ENCODE data around the gene HNF4A.

The HNF4A gene

DNA sequence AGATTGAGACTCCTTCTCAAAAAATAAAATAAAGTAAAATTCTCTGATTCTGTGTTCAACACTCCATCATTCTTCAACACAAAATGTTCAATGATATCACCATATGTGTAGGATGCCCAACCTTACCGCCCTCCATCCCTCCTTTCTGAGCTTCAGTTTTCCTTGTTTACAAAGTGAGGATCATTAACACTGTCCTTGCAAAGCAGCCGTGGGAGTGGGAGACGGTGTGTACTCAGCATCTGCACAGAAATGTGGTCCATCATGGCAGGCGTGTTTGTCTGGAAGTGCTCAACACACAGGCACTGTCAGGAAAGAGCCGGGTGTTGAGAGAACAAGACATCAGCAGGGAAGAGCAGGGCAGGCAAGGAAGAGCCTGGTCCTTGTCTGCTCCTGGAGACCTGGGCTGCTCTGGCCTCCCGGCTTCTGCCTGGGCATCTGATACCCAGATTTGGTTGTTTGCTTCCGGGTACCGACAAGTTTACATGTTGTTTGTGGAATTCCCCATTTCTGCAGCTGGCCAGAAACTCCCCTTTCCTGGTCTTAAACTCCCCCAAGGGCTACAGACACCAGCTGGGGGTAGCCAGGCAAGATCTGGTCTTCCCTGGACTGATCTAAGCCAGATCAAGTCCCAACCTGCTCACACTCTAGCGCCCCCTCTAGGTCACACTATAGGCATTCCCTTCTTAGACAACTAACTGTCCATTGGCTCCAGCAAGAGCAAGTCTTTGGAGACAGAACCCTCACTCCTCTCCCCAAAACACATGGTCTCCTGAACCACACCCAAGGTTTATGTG lies 93.5 kb downstream of the HNF4A start:
- H3K4me3 ChIP-seq (ENCODE audit: low read depth, low read length), result no peak overlapping the region
- TF ChIP-seq, protein P1, sequence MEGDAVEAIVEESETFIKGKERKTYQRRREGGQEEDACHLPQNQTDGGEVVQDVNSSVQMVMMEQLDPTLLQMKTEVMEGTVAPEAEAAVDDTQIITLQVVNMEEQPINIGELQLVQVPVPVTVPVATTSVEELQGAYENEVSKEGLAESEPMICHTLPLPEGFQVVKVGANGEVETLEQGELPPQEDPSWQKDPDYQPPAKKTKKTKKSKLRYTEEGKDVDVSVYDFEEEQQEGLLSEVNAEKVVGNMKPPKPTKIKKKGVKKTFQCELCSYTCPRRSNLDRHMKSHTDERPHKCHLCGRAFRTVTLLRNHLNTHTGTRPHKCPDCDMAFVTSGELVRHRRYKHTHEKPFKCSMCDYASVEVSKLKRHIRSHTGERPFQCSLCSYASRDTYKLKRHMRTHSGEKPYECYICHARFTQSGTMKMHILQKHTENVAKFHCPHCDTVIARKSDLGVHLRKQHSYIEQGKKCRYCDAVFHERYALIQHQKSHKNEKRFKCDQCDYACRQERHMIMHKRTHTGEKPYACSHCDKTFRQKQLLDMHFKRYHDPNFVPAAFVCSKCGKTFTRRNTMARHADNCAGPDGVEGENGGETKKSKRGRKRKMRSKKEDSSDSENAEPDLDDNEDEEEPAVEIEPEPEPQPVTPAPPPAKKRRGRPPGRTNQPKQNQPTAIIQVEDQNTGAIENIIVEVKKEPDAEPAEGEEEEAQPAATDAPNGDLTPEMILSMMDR (IDR thresholded peaks at IDR 0.05; ENCODE audit: low read depth, low read length, missing control alignments), result peak; percentile 62
- peak; percentile 33 for DNase-seq (ENCODE audit: low read depth)

DNA sequence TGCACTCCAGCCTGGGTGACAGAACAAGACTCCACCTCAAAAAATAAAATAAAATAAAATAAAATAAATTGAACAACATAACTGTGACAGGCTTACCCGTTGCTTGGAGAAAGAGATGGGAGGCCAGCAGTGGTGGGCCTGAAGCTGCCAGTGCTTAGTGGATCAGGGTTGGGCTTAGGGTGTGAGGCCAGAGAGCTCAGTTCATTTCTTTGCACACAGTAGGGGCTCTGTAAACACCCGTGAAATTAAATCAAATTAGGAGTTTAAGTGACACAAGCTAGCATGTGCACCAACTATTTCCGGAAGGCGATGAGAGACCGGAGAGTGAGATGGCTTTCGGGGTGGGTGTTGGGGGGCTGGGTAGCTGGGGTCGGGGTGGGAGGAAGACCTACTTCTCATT lies 94.4 kb downstream of the HNF4A start:
- no peak for DNase-seq (ENCODE audit: low read depth)
- H3K4me3 ChIP-seq (ENCODE audit: low read depth, low read length), result no peak overlapping the region
- TF ChIP-seq, protein P1 (IDR thresholded peaks at IDR 0.05; ENCODE audit: low read depth, low read length, missing control alignments), result no peak

DNA sequence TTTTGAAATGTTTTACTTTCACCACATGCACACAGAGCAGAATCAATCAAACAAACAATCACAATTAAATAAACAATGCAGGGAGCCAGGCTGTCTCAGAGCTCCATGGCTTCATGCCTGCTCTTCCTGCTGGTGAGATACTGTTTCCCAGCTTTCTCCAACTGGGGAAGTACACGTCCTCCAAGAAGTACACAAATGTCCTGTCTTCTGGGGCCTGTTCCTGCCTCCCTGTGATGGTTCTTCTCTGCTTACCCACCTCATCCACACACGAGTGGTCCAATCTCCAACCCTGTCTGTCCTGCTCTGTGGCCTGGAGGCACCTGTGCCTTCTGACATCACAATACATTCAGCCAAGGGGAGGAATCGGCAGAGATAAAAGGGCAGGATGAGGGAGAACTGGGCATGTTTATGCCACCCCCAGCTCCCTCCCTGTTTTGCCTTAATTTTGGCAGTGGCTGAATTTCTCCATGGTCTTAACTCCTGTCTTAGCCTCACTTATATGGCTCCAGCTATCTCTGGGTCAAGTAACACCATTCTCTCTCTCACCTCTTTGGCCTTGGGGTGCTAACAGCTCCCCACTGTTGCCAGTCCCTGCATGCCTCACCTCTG lies 94.9 kb downstream of the HNF4A start:
- no peak for DNase-seq (ENCODE audit: low read depth)
- TF ChIP-seq, protein P1 (IDR thresholded peaks at IDR 0.05; ENCODE audit: low read depth, low read length, missing control alignments), result no peak
- H3K4me3 ChIP-seq (ENCODE audit: low read depth, low read length), result no peak overlapping the region

DNA sequence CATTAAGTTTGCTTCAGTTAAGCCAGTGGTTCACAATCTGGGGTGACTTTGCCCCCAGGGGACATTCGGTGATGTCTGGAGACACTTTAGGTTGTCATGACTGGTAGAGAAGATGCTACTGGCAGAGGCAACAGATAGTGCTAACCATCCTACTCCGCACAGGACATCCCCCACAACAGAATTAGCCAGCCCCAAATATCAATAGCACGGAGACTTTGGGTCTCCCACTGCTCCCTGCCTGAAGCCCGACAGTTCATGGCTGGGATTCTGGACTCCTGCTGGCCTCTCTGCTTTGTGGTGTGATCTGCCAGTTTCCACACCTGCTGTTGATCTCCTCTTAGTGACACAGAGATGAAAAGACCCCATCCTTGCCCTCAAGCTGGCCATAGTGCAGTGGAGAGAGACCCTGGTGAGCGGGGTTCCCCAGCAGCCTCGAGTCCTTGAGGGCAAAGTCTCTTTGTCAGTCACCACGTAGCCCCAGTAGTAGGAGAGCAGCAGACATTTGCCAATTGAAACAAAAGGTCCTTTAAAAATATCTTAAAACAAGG lies 95.5 kb downstream of the HNF4A start:
- TF ChIP-seq, protein P1 (IDR thresholded peaks at IDR 0.05; ENCODE audit: low read depth, low read length, missing control alignments), result no peak
- DNase-seq (ENCODE audit: low read depth), result no peak
- no peak overlapping the region for H3K4me3 ChIP-seq (ENCODE audit: low read depth, low read length)

DNA sequence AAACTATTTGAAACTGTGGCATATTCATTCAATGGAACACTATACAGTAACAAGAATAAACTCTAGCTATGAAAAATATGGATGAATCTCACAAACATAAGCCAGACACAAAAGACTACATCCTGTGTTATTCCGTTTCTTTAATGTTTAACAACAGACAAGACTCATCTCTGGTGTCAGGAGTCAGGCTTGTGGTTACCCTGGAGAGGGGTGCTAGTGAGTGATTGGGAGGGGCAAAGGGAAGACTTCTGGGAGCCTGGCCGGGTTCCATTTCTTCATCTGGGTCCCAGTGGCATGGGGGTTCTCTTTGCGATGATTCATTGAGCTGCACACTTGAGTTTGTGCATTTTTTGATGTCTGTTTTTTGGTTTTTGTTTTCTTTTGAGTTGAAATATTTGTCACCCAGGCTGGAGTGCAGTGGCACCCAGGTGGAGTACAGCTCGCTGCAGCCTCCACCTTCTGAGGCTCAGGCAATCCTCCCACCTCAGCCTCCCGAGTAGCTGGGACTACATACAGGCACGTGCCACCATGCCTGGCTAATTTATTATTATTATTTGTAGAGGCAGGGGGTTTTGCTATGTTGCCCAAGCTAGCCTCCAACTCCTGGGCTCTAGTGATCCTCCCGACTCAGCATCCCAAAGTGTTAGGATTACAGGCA lies 98.9 kb downstream of the HNF4A start:
- no peak overlapping the region for H3K4me3 ChIP-seq (ENCODE audit: low read depth, low read length)
- DNase-seq (ENCODE audit: low read depth), result no peak
- TF ChIP-seq, protein P1 (IDR thresholded peaks at IDR 0.05; ENCODE audit: low read depth, low read length, missing control alignments), result no peak

DNA sequence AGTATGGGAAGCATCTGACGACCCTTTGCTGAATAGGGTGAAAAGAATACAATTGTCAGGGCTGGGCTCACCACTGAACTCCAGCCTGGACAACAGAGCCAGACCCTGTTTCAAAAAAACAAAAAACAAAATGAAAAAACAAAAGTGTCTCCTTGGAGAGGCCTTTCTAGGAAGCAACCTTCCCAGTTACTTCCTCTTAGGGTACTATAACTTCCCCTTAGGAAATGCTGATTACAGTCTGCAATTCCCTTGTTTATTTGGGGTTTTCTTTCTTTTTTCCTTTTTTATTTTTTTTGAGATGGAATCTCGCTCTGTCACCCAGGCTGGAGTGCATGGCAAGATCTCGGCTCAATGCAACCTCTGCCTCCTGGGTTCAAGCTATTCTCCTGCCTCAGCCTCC lies 99.6 kb downstream of the HNF4A start:
- DNase-seq (ENCODE audit: low read depth), result no peak
- TF ChIP-seq, protein P1 (IDR thresholded peaks at IDR 0.05; ENCODE audit: low read depth, low read length, missing control alignments), result no peak
- H3K4me3 ChIP-seq (ENCODE audit: low read depth, low read length), result no peak overlapping the region
